ENCODE data around the gene ANKMY1. TPM values are rescaled to one million over a fixed set of nuclear protein-coding genes. Genes with fewer than 3 reads are reported as not detected.

ANKMY1 gene
- polyA plus RNA-seq, 3 donors = 2.1 to 22.9 (median 2.9) TPM

DNA sequence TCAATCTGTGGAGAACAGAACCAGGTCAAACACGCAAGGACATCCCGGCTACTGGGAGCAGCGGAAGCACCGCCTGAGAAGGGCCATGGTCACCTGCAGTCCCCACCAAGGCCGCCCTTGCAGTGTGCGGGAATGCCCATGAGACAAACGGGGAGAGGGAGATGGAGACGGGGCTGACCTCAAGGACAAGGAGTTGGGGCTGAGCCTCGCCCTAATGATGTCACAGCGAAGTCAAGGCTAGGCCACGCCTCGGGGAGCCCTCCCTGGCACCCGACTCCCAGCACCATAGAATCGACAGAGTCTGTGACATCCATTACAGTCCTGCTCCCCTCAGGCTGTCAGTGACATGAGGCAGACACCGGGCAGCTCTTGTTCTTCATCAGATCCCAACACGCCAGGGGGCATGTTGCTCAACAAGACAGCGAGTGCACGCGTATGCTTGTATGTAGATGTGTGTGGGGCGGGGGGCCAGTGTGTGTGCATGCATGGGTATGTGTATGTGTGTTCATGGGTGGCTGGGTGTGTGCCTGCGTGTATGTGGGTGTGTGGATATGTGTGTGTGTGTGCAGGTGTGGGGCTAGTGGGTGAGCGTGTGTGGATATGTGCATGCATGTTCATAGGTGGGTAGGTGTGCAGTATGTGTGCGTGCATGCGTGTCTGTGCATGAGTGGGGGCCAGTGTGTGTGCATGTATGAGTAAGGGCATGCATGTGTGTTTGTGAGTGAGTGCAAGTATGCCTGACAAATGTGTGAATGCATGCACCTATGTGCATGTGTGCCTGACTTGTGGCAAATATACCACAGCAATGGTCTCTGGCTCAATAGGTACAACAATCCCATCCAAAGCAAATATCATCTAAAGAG, 57.0 kb downstream of the ANKMY1 start:
- H3K27me3 ChIP-seq (ENCODE audit: control insufficient read depth in 2 of 2, insufficient read depth in 2 of 2, low read length in 2 of 2) = no peaks in the 10 kb centered on the region
- H3K79me2 ChIP-seq (ENCODE audit: insufficient read depth, low read length) = no peaks in the 10 kb centered on the region
- no peak overlapping the region for H3K4me3 Mint-ChIP-seq
- no peak overlapping the region for H3K9ac ChIP-seq (ENCODE audit: insufficient read depth, low read length, poor library complexity, severe bottlenecking)
- no peak overlapping the region for H3K4me2 ChIP-seq (replicated peaks; ENCODE audit: extremely low read depth, low read length, poor library complexity, severe bottlenecking)
- no peak overlapping the region for H2AFZ ChIP-seq (ENCODE audit: insufficient read depth, low read depth, low read length, poor library complexity, severe bottlenecking)
- TF ChIP-seq, protein P1, sequence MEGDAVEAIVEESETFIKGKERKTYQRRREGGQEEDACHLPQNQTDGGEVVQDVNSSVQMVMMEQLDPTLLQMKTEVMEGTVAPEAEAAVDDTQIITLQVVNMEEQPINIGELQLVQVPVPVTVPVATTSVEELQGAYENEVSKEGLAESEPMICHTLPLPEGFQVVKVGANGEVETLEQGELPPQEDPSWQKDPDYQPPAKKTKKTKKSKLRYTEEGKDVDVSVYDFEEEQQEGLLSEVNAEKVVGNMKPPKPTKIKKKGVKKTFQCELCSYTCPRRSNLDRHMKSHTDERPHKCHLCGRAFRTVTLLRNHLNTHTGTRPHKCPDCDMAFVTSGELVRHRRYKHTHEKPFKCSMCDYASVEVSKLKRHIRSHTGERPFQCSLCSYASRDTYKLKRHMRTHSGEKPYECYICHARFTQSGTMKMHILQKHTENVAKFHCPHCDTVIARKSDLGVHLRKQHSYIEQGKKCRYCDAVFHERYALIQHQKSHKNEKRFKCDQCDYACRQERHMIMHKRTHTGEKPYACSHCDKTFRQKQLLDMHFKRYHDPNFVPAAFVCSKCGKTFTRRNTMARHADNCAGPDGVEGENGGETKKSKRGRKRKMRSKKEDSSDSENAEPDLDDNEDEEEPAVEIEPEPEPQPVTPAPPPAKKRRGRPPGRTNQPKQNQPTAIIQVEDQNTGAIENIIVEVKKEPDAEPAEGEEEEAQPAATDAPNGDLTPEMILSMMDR (IDR thresholded peaks at IDR 0.05) = no peak
- peaks cover 48 to 64% of the 10 kb centered on the region in 2 donors for H3K36me3 Mint-ChIP-seq
- H3K9me3 Mint-ChIP-seq = peaks cover 0 to 3% (median 0%) of the 10 kb centered on the region in 7 donors
- H3K27ac ChIP-seq (ENCODE audit: low read depth in 1 of 2, low read length in 2 of 2) = no peak overlapping the region
- intact Hi-C loops (cut with micrococcal nuclease) = no loop called here
- H4K20me1 ChIP-seq (ENCODE audit: insufficient read depth, low read length) = no peaks in the 10 kb centered on the region
- DNase-seq = no peak
- H3K4me3 ChIP-seq (replicated peaks in 1 of 3; ENCODE audit: low read depth in 2 of 3, low read length in 3 of 3) = no peak overlapping the region
- WGBS (ENCODE audit: insufficient coverage) = over 99% methylated on average over 18 of the region's 24 CpGs
- H3K9me3 ChIP-seq (replicated peaks in 1 of 2; ENCODE audit: control insufficient read depth in 1 of 2, insufficient read depth in 1 of 2, low read length in 2 of 2) = no peaks in the 10 kb centered on the region
- H3K4me1 ChIP-seq (ENCODE audit: control insufficient read depth in 1 of 2, insufficient read depth in 2 of 2, low read length in 2 of 2) = no peaks in the 10 kb centered on the region
- no peak overlapping the region for H3K27ac Mint-ChIP-seq
- peaks cover 9 to 34% of the 10 kb centered on the region in 2 donors for H3K36me3 ChIP-seq (replicated peaks in 1 of 2; ENCODE audit: control insufficient read depth in 1 of 2, insufficient read depth in 2 of 2, low read length in 2 of 2)
- H3K4me1 Mint-ChIP-seq = no peaks in the 10 kb centered on the region
- no peaks in the 10 kb centered on the region for H3K27me3 Mint-ChIP-seq (ENCODE audit: low read depth in 3 of 3)

DNA sequence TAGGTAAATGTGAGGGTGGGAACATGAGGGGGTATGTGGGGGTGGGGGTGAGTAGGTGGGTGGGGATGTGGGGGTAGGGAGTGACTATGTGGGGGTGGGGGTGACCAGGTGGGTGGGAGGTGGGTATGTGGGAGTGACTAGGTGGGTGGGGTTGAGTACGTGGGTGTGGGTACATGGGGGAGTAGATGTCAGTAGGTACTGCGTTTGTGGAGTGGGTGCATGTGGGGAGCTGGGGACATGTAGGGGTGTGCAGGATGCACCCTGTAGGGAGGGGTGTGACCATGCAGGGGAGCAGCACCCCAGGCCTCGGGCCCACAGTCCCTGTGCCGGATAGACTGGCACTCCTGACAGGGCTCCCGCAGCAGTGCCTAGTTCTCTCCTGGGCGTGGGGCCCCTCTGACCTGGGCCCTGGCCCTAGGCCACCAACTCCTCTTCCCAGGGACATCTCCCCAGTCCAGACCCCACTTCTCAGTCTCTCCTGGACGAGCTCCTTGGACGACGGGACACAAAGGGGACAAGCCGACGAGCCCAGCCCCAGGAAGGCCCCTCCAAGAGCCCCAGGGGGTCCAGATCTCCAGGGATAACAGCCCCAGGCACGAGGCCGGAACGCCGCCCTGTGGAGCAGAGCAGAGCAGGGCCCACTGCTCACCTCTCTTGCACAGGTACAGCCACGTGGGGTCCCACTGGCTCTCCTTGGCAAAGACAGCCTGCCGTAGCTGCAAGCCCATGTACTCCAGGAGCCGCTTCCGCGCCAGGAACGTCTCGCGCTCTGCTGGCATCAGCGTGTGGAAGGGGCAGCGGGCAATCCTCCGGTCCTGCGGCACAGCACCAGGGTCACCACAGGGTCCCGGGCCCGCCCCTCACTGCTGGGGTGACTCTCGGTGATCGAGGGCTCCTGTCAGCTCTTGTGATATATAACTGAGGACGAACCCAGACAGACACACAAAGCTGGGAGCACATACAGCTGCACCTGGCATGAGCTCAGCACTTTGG, 58.2 kb downstream of the ANKMY1 start:
- Mint-ChIP-seq H3K27me3 (ENCODE audit: low read depth in 3 of 3) (no peaks in the 10 kb centered on the region), H3K36me3 (peaks cover 47 to 65% of the 10 kb centered on the region in 2 donors), H3K27ac (no peak overlapping the region), H3K9me3 (peaks cover 3 to 10% (median 5%) of the 10 kb centered on the region in 7 donors), H3K4me1 (no peaks in the 10 kb centered on the region), H3K4me3 (no peak overlapping the region)
- no peaks in the 10 kb centered on the region for H4K20me1 ChIP-seq (ENCODE audit: insufficient read depth, low read length)
- H3K27me3 ChIP-seq (ENCODE audit: control insufficient read depth in 2 of 2, insufficient read depth in 2 of 2, low read length in 2 of 2) = no peaks in the 10 kb centered on the region
- no peak for DNase-seq
- no peak overlapping the region for H3K27ac ChIP-seq (ENCODE audit: low read depth in 1 of 2, low read length in 2 of 2)
- WGBS (ENCODE audit: insufficient coverage) = 98% methylated on average over 32 of the region's 32 CpGs
- TF ChIP-seq, protein P1 (IDR thresholded peaks at IDR 0.05) = no peak
- H3K4me2 ChIP-seq (replicated peaks; ENCODE audit: extremely low read depth, low read length, poor library complexity, severe bottlenecking) = no peak overlapping the region
- intact Hi-C loops (cut with micrococcal nuclease) = no loop called here
- peaks cover under 1 to 1% of the 10 kb centered on the region in 2 donors for H3K9me3 ChIP-seq (replicated peaks in 1 of 2; ENCODE audit: control insufficient read depth in 1 of 2, insufficient read depth in 1 of 2, low read length in 2 of 2)
- no peak overlapping the region for H3K4me3 ChIP-seq (replicated peaks in 1 of 3; ENCODE audit: low read depth in 2 of 3, low read length in 3 of 3)
- H3K4me1 ChIP-seq (ENCODE audit: control insufficient read depth in 1 of 2, insufficient read depth in 2 of 2, low read length in 2 of 2) = no peaks in the 10 kb centered on the region
- H2AFZ ChIP-seq (ENCODE audit: insufficient read depth, low read depth, low read length, poor library complexity, severe bottlenecking) = no peak overlapping the region
- no peak overlapping the region for H3K9ac ChIP-seq (ENCODE audit: insufficient read depth, low read length, poor library complexity, severe bottlenecking)
- peaks cover 9 to 35% of the 10 kb centered on the region in 2 donors for H3K36me3 ChIP-seq (replicated peaks in 1 of 2; ENCODE audit: control insufficient read depth in 1 of 2, insufficient read depth in 2 of 2, low read length in 2 of 2)
- H3K79me2 ChIP-seq (ENCODE audit: insufficient read depth, low read length) = no peaks in the 10 kb centered on the region

All from CD14-positive monocyte (primary cell).